ENCODE measurements around the gene ZMIZ1. TPM values are rescaled to one million over a fixed set of nuclear protein-coding genes. Genes with fewer than 3 reads are reported as not detected.

Gene ZMIZ1
- polyA plus RNA-seq, 1 experiment = 7.6 TPM

DNA sequence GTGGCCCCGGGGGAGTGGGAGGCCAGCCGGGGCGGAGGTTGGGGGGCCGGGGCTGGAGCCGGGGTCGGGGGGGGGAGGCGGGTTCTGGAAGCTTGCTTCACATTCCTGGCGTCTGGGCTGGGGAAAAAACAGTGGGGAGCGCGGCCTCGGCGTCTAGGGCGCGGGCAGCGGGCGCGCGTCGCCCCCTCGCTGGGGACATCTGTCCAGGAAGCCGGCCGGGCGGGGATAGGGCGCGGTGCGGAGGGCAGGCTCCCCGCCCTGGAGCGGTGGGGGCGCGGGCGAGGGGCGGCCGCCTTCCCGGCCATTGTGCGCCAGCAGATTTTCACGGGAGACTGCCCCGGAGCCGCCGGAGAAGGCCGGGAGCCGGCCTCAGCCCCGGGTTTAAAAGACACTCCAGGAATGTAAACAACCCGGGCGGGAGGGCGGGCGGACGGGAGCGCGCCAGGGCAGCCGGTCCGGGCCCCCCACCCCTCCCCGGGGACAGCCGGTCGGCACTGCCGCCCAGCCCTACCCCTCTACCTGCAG is 1.4 kb downstream of the ZMIZ1 start:
- peak overlapping the region; percentile 92 for H3K27ac ChIP-seq (ENCODE audit: low read depth, low read length)
- ChIA-PET POLR2A (interaction anchor here (0.6 kb wide), 1 partner anchor 793 kb away, joined by 3 read pairs; no protein-coding TSS in a partner anchor), CTCF (interaction anchor here (0.6 to 1.4 kb wide), 2 partner anchors 127 to 519 kb away, joined by 3 read pairs; no protein-coding TSS in a partner anchor)
- TF ChIP-seq, protein P1, sequence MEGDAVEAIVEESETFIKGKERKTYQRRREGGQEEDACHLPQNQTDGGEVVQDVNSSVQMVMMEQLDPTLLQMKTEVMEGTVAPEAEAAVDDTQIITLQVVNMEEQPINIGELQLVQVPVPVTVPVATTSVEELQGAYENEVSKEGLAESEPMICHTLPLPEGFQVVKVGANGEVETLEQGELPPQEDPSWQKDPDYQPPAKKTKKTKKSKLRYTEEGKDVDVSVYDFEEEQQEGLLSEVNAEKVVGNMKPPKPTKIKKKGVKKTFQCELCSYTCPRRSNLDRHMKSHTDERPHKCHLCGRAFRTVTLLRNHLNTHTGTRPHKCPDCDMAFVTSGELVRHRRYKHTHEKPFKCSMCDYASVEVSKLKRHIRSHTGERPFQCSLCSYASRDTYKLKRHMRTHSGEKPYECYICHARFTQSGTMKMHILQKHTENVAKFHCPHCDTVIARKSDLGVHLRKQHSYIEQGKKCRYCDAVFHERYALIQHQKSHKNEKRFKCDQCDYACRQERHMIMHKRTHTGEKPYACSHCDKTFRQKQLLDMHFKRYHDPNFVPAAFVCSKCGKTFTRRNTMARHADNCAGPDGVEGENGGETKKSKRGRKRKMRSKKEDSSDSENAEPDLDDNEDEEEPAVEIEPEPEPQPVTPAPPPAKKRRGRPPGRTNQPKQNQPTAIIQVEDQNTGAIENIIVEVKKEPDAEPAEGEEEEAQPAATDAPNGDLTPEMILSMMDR (IDR thresholded peaks at IDR 0.05; ENCODE audit: low read depth, low read length) = no peak
- H3K4me3 ChIP-seq (ENCODE audit: low read depth, low read length) = peak overlapping the region; percentile 98
- H3K9me3 ChIP-seq (ENCODE audit: control insufficient read depth, insufficient read depth, low read length) = no peaks in the 10 kb centered on the region; the same call in 1 of the 2 replicates
- no peak for DNase-seq (ENCODE audit: low read depth, low spot score)
- no peaks in the 10 kb centered on the region for H3K27me3 ChIP-seq (ENCODE audit: control insufficient read depth, insufficient read depth, low read length)

DNA sequence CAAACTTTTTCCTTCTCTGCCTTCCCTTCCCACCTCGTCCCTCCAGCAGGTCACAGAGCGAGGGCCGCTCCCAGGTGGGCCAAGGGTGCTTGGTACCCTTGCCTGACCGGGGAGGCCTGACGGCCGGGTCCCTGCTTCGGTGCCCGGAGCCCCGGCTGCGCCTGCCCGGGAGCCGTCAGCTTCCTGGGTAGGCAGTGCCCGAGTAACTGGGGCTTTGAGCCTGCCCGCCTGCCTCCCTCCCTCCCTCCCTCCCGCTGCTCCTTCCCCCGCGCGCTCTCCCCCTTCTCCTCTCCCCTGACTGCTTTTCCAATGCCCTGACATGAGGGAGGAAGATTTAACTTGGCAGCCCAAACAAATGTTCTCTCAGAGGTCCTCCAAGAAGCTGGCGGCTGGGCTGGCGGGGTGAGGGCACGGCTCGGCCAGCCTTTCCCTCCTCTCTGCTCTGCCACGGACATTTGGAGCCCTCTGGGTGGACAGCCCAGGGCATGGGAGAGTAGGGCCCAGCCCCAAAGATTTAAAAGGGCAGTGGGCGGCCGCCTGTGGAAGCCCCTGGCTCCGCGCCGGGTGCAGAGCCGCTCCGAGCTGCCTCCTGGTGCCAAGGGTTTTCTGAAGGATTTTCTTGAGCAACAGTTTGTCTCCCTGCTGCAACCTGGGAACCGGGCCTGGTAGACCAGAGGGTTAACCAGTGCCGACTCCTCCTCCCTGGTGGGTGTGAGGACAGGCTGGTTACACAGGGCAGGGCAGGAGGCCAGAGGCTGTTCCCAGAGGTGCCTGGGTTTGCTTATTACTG is 2.0 kb downstream of the ZMIZ1 start:
- TF ChIP-seq, protein P1 (IDR thresholded peaks at IDR 0.05; ENCODE audit: low read depth, low read length) = no peak
- POLR2A ChIA-PET = interaction anchor here (0.6 to 1.0 kb wide), 3 partner anchors 68 to 794 kb away, joined by 3 to 4 read pairs (median 4); no protein-coding TSS in a partner anchor
- CTCF ChIA-PET = interaction anchor here (0.7 to 1.4 kb wide), 5 partner anchors 41 to 132 kb away, joined by 3 to 16 read pairs (median 6); no protein-coding TSS in a partner anchor

DNA sequence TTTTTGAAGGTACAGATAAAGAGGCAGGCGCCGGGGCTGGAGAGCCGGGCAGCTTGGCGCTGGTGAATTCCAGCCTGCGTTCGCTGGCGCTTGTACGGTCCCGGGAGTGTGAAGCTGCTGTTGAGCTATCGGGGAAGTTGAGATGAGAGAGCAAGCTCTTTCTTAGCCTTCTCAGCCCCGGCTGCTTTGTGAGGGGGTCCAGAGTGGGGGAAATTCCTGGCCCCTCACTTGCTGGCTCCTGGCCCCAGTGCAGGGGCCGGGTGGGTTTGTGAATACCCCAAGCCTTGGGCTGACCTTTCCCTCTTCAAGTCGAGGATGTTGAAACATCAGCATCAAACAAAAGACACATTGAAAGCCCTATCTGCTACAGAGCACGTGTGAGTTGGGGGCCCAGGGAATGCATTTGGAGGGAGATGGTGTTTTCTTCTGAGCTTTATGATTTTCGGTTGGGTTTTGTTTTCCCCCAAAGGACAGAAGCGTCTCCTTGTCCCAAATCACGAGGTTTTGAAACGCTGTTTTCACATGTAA is 2.7 kb downstream of the ZMIZ1 start:
- peak overlapping the region; percentile 92 for H3K27ac ChIP-seq (ENCODE audit: low read depth, low read length)
- CTCF ChIA-PET = interaction anchor here (0.6 to 1.4 kb wide), 6 partner anchors 42 to 877 kb away, joined by 3 to 16 read pairs (median 6); no protein-coding TSS in a partner anchor
- H3K27me3 ChIP-seq (ENCODE audit: control insufficient read depth, insufficient read depth, low read length) = no peaks in the 10 kb centered on the region
- peak overlapping the region; percentile 98 for H3K4me3 ChIP-seq (ENCODE audit: low read depth, low read length)
- no peaks in the 10 kb centered on the region; the same call in 1 of the 2 replicates for H3K9me3 ChIP-seq (ENCODE audit: control insufficient read depth, insufficient read depth, low read length)
- TF ChIP-seq, protein P1 (IDR thresholded peaks at IDR 0.05; ENCODE audit: low read depth, low read length) = no peak
- POLR2A ChIA-PET = interaction anchor here (0.6 to 1.0 kb wide), 3 partner anchors 68 to 124 kb away, joined by 3 to 4 read pairs (median 4); no protein-coding TSS in a partner anchor
- DNase-seq (ENCODE audit: low read depth, low spot score) = no peak

More for the DNA sequence above, 2.0 kb downstream of the ZMIZ1 start:
- H3K27ac ChIP-seq (ENCODE audit: low read depth, low read length) = peak overlapping the region; percentile 92
- peak overlapping the region; percentile 98 for H3K4me3 ChIP-seq (ENCODE audit: low read depth, low read length)
- no peaks in the 10 kb centered on the region; the same call in 1 of the 2 replicates for H3K9me3 ChIP-seq (ENCODE audit: control insufficient read depth, insufficient read depth, low read length)
- no peak for DNase-seq (ENCODE audit: low read depth, low spot score)
- H3K27me3 ChIP-seq (ENCODE audit: control insufficient read depth, insufficient read depth, low read length) = no peaks in the 10 kb centered on the region

DNA sequence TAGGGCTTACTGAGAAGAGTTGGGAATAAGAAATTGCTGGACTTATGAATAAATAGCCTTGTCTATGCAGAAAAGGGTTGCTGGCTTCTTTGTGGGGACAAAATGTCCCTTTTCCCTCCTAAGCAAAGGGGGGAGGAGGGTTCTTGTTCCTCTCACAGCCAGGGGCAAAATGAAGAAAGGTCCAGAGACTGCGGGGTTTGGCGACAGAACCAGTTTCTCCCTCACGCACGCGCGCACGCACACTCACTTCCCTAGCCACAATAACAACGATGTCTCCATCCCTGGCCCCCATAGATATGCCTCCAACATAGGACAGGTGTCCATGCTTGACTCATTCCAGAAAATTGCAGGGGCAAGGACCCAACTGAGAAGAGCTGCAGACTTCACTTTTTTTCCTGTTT is 3.3 kb downstream of the ZMIZ1 start:
- Histone ChIP-seq H3K27ac (ENCODE audit: low read depth, low read length) (no peak overlapping the region), H3K27me3 (ENCODE audit: control insufficient read depth, insufficient read depth, low read length) (no peaks in the 10 kb centered on the region), H3K9me3 (ENCODE audit: control insufficient read depth, insufficient read depth, low read length) (no peaks in the 10 kb centered on the region; the same call in 1 of the 2 replicates), H3K4me3 (ENCODE audit: low read depth, low read length) (peak overlapping the region; percentile 98)
- ChIA-PET POLR2A (interaction anchor here (0.7 kb wide), 1 partner anchor 80 kb away, joined by 3 read pairs; no protein-coding TSS in a partner anchor), CTCF (interaction anchor here (0.6 to 1.2 kb wide), 3 partner anchors 123 to 877 kb away, joined by 3 to 16 read pairs (median 7); no protein-coding TSS in a partner anchor)
- TF ChIP-seq, protein P1 (IDR thresholded peaks at IDR 0.05; ENCODE audit: low read depth, low read length) = no peak
- no peak for DNase-seq (ENCODE audit: low read depth, low spot score)
